Ascending aorta (tissue), 2 donors: Measurements from ENCODE around the gene STIMATE. TPM values are rescaled to one million over a fixed set of nuclear protein-coding genes. Genes with fewer than 3 reads are reported as not detected.

Experiments
- DNase-seq, 2 donors: peaks; one replicate each; pipeline ENCODE4 v3.0.0-alpha.2; 2019; ENCODE audit warnings: low spot score in 2 of 2
- H3K27ac ChIP-seq, 2 donors: fragments of 200-600 bp; sonication (generic); one replicate each; pipeline ENCODE4 v1.5.1; 2016 to 2017; ENCODE audit warnings: mild to moderate bottlenecking in 1 of 2
- H3K27me3 ChIP-seq: fragments of 200-600 bp; sonication (generic); one replicate; pipeline ENCODE4 v1.5.1; 2017
- H3K36me3 ChIP-seq, 2 donors: fragments of 200-600 bp; sonication (generic); one replicate each; pipeline ENCODE4 v1.5.1; 2016
- H3K4me1 ChIP-seq, 2 donors: fragments of 200-600 bp; sonication (generic); one replicate each; pipeline ENCODE4 v1.5.1; 2016 to 2017; ENCODE audit warnings: mild to moderate bottlenecking in 1 of 2
- H3K4me3 ChIP-seq, 2 donors: fragments of 200-600 bp; sonication (generic); one replicate each; pipeline ENCODE4 v1.5.1; 2016 to 2017; ENCODE audit warnings: mild to moderate bottlenecking in 1 of 2
- H3K9me3 ChIP-seq, 2 donors: fragments of 200-600 bp; sonication (generic); one replicate each; pipeline ENCODE4 v1.5.1; 2016
- intact Hi-C: fragments of 100-400 bp; cut with DNase I; formaldehyde crosslinking; loops from one replicate; pipeline ENCODE4 v1.15.1; 2023
- total RNA-seq: library from RNA; depleted of rRNA; stranded (reverse); fragments of >200 nt; gene quantifications from one replicate; pipeline ENCODE4 v1.1.0, GENCODE V29; 2016
- TF ChIP-seq, protein P1 (sequence below), 3 experiments: fragments of 200-600 bp in 2 of 3; fragments of 450-650 bp in 1 of 3; sonication (generic) in 2 of 3; IDR thresholded peaks; one replicate each; pipeline ENCODE4 v1.5.1; 2016 to 2019; ENCODE audit warnings: antibody characterized with exemption in 3 of 3, mild to moderate bottlenecking in 1 of 3, moderate library complexity in 1 of 3

Gene STIMATE
- total RNA-seq, 1 donor from 2014 or later: 18.9 TPM

DNA sequence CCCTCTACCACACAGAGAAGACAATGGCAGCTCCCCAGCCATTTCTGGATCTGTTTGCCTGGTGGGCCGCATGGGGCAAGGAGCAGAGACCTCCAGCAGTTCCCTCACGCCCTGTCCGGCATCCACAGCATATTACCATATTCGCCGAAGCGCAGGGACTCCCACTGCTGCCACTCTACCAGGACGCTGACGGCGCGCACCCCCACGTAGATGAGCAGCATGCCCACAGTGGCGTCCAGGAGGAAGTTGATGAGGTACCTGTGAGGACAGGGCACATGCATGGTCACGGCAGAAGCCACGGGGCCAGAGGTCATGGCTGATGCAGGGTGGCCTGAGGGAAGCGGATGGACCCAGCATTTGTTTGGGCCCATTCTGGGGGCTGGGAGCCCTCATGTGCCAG lies 47.7 kb downstream of the STIMATE start:
- DNase-seq: no peak
- Histone ChIP-seq H3K4me1 (peaks cover 5 to 12% of the 10 kb centered on the region in 2 donors), H3K36me3 (peaks cover 37 to 57% of the 10 kb centered on the region in 2 donors), H3K4me3 (no peak overlapping the region), H3K9me3 (no peaks in the 10 kb centered on the region), H3K27me3 (no peaks in the 10 kb centered on the region), H3K27ac (peak overlapping the region in 1 of 2 donors; percentile 65)
- intact Hi-C loops: loop anchor here (2.0 to 5.0 kb wide), 2 partner anchors 85 to 198 kb away; partner anchors contain the start of gene SFMBT1
- TF ChIP-seq, protein P1, sequence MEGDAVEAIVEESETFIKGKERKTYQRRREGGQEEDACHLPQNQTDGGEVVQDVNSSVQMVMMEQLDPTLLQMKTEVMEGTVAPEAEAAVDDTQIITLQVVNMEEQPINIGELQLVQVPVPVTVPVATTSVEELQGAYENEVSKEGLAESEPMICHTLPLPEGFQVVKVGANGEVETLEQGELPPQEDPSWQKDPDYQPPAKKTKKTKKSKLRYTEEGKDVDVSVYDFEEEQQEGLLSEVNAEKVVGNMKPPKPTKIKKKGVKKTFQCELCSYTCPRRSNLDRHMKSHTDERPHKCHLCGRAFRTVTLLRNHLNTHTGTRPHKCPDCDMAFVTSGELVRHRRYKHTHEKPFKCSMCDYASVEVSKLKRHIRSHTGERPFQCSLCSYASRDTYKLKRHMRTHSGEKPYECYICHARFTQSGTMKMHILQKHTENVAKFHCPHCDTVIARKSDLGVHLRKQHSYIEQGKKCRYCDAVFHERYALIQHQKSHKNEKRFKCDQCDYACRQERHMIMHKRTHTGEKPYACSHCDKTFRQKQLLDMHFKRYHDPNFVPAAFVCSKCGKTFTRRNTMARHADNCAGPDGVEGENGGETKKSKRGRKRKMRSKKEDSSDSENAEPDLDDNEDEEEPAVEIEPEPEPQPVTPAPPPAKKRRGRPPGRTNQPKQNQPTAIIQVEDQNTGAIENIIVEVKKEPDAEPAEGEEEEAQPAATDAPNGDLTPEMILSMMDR (IDR thresholded peaks at IDR 0.05): no peak

DNA sequence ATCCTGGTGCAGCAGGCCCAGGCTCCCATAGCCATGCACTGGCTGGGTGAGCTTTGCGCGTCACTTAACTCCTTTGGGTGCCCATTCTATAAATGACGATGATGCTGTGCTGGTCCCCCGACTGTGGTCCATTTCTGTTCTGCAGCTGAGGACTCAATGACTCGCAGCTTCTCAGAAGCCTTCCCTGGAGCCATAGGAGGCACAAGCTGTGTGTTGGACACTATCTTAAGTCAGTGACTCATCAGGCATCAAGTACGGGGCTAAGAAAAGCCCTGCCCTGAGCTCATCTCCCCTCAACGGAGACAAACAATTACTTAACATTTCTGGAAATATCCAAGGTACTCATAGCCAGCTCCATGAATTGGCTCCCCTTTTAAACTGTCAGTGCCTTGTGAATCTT lies 48.7 kb downstream of the STIMATE start:
- Histone ChIP-seq H3K9me3 (no peaks in the 10 kb centered on the region), H3K27ac (peak overlapping the region; percentile 22 to 92), H3K36me3 (peaks cover 37 to 53% of the 10 kb centered on the region in 2 donors), H3K27me3 (no peaks in the 10 kb centered on the region), H3K4me3 (no peak overlapping the region), H3K4me1 (peaks cover 11 to 23% of the 10 kb centered on the region in 2 donors)
- DNase-seq: no peak
- TF ChIP-seq, protein P1 (IDR thresholded peaks at IDR 0.05): no peak
- intact Hi-C loops: loop anchor here (5.0 kb wide), 1 partner anchor 199 kb away; the partner anchor contains the start of gene SFMBT1

DNA sequence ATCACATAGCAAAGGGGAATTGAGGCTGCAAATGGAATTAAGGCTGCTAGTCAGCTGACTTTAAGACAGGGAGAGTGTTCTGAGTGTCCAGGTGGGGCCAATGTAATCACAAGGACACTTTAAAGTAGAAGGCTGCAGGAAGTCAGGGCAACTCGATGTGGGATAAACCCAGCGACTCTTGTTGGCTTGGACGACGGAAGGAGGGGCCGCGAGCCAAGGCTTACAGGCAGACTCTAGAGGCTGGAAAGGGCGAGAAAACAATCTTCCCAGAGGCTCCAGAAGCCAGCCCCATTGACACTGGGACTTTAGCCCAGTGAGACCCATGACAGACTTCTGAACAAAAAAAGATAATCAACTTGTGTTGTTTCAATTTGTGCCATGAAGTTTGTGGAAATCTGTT lies 49.6 kb downstream of the STIMATE start:
- H3K4me3 ChIP-seq: no peak overlapping the region
- no peaks in the 10 kb centered on the region for H3K27me3 ChIP-seq
- intact Hi-C loops: loop anchor here (5.0 kb wide), 1 partner anchor 200 kb away; the partner anchor contains the start of gene SFMBT1
- TF ChIP-seq, protein P1 (IDR thresholded peaks at IDR 0.05): no peak
- peaks cover 34 to 48% of the 10 kb centered on the region in 2 donors for H3K36me3 ChIP-seq
- DNase-seq: no peak
- H3K9me3 ChIP-seq: no peaks in the 10 kb centered on the region
- peak overlapping the region; percentile 89 to 92 for H3K27ac ChIP-seq
- peaks cover 11 to 29% of the 10 kb centered on the region in 2 donors for H3K4me1 ChIP-seq

DNA sequence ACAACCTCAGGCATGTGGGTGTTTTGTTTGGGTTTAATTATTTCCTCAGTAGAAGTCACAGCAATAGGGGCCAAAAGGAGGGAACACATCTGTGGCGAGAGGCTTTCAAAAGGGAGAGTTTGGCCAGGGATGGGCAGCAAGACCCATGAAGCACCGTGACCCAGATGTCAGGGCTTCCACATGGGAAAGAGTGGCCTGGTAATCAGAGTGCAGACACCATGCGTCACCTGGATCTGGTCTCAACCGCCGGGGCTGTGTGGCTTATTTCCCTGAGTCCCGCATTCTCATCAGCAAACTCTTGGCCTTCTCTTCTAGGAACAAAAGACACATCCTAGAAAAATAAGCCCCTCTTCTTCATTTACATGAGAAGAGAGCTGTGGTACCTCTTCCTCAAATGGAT lies 50.1 kb downstream of the STIMATE start:
- intact Hi-C loops: loop anchor here (5.0 kb wide), 1 partner anchor 200 kb away; the partner anchor contains the start of gene SFMBT1
- DNase-seq: no peak
- peaks cover 11 to 29% of the 10 kb centered on the region in 2 donors for H3K4me1 ChIP-seq
- H3K36me3 ChIP-seq: peaks cover 38 to 48% of the 10 kb centered on the region in 2 donors
- H3K27me3 ChIP-seq: no peaks in the 10 kb centered on the region
- TF ChIP-seq, protein P1 (IDR thresholded peaks at IDR 0.05): no peak
- H3K9me3 ChIP-seq: no peaks in the 10 kb centered on the region
- no peak overlapping the region for H3K4me3 ChIP-seq
- H3K27ac ChIP-seq: peak overlapping the region; percentile 89 to 92

DNA sequence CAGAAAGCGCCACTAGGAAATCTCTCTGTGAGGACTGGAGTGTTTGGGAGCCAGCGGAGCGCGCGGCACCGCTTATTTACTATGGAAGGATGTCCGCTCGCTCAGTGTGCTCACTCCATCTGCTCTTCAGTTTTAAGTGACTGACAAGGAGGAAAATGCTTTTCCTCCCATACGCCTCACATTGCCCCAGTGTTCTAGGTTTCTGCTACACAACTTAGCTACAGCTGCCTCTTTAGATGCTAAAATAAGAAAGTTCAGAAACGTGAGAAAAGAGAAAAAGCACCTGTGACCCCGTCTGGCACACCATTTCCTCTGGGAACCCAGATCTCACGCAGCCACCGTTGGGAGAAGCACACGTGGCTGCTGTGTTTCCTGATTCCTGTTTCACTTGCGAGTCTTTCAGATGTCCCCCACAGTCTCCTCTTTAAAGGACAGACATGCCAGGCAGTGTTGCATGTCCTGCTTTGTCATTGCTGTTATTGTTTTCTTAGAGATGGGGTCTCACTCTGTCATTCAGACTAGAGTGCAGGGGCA lies 50.8 kb downstream of the STIMATE start:
- intact Hi-C loops: loop anchor here (5.0 kb wide), 1 partner anchor 201 kb away; the partner anchor contains the start of gene SFMBT1
- TF ChIP-seq, protein P1 (IDR thresholded peaks at IDR 0.05): no peak
- H3K9me3 ChIP-seq: no peaks in the 10 kb centered on the region

More for the DNA sequence above, 50.8 kb downstream of the STIMATE start:
- peaks cover 11 to 29% of the 10 kb centered on the region in 2 donors for H3K4me1 ChIP-seq
- peak overlapping the region; percentile 89 to 92 for H3K27ac ChIP-seq
- peaks cover 39 to 48% of the 10 kb centered on the region in 2 donors for H3K36me3 ChIP-seq
- DNase-seq: no peak
- H3K27me3 ChIP-seq: no peaks in the 10 kb centered on the region
- no peak overlapping the region for H3K4me3 ChIP-seq
